Panc1 (cell line): ENCODE data around the gene AANAT. TPM values are rescaled to one million over a fixed set of nuclear protein-coding genes. Genes with fewer than 3 reads are reported as not detected.

Source experiments
- ATAC-seq: fragments of 200-7000 bp; cut with Tn5 transposase; 2 replicates; pipeline ENCODE4 v1.9.1; 2020; ENCODE audit warnings: mild to moderate bottlenecking, moderate library complexity
- BruUV-seq: library from RNA; stranded (reverse); fragments of 400-500 nt; replicated peaks from 2 replicates; lab custom pipeline; 2021; lab: Mats Ljungman, UMichigan
- CTCF ChIA-PET: fragments of 300-600 bp; sonication (Branson Sonifier 250); formaldehyde crosslinking; loops from one replicate; lab custom pipeline; 2022; ENCODE audit warnings: antibody characterized with exemption; lab: Charles Lee
- POLR2A ChIA-PET: fragments of 300-600 bp; sonication (Branson Sonifier 250); formaldehyde crosslinking; loops from one replicate; lab custom pipeline; 2022; ENCODE audit warnings: antibody characterized with exemption; lab: Charles Lee
- DNase-seq: peaks from one replicate; pipeline ENCODE4 v3.0.0-alpha.2; 2010; ENCODE audit warnings: low read depth, low spot score
- H3K27ac ChIP-seq: 2 replicates; pipeline ENCODE4 v1.5.1; 2011; ENCODE audit warnings: mild to moderate bottlenecking, low read length, inconsistent platforms
- H3K27me3 ChIP-seq: fragments of 200-500 bp; sonication (Bioruptor generic); 2 replicates; pipeline ENCODE4 v1.6.0; 2014; ENCODE audit warnings: low read length, inconsistent platforms; ENCODE audit not compliant: control insufficient read depth, insufficient read depth
- H3K36me3 ChIP-seq: fragments of 200-500 bp; sonication (Bioruptor generic); 2 replicates; pipeline ENCODE4 v1.5.1; 2014; ENCODE audit warnings: inconsistent platforms, mild to moderate bottlenecking, low read length, moderate library complexity; ENCODE audit not compliant: control insufficient read depth, insufficient read depth
- H3K4me1 ChIP-seq: 2 replicates; pipeline ENCODE4 v1.5.1; 2011; ENCODE audit warnings: inconsistent platforms, mild to moderate bottlenecking, low read length, moderate library complexity; ENCODE audit not compliant: control insufficient read depth, insufficient read depth
- H3K4me3 ChIP-seq, 2 experiments: 2 replicates each; pipeline ENCODE4 v1.5.1; 2011 to 2012; ENCODE audit warnings: low read depth in 2 of 2, low read length in 2 of 2, mild to moderate bottlenecking in 2 of 2, inconsistent platforms in 1 of 2, moderate library complexity in 1 of 2
- H3K9me3 ChIP-seq: fragments of 200-500 bp; sonication (Bioruptor generic); 2 replicates; pipeline ENCODE4 v1.5.1; 2014; ENCODE audit warnings: low read depth, mild to moderate bottlenecking, inconsistent platforms, low read length, moderate library complexity; ENCODE audit not compliant: control insufficient read depth, insufficient read depth
- CTCF ChIP-seq: fragments of 450-650 bp; IDR thresholded peaks from 2 replicates; pipeline ENCODE4 v1.5.1; 2017; ENCODE audit warnings: mild to moderate bottlenecking
- POLR2AphosphoS5 ChIP-seq: IDR thresholded peaks from 2 replicates; pipeline ENCODE4 v1.6.1; 2012; ENCODE audit warnings: mild to moderate bottlenecking, low read depth, low read length, moderate library complexity
- REST ChIP-seq, 2 experiments: IDR thresholded peaks; 2 replicates each; pipeline ENCODE4 v1.6.1; 2011 to 2012; ENCODE audit warnings: low read depth in 2 of 2, control low read depth in 1 of 2, low read length in 1 of 2, mild to moderate bottlenecking in 1 of 2, moderate library complexity in 1 of 2; ENCODE audit not compliant: insufficient read depth in 1 of 2
- SIN3A ChIP-seq: IDR thresholded peaks from 2 replicates; pipeline ENCODE4 v1.6.1; 2012; ENCODE audit warnings: low read depth, mild to moderate bottlenecking, low read length, moderate library complexity, borderline replicate concordance; ENCODE audit not compliant: insufficient read depth
- TCF7L2 ChIP-seq: IDR thresholded peaks from 2 replicates; pipeline ENCODE4 v1.6.1; 2011; ENCODE audit warnings: mild to moderate bottlenecking, low read depth, low read length, inconsistent platforms
- in situ Hi-C: cut with HindIII; loops from 2 replicates; pipeline ENCODE4 v1.10.0; 2016; ENCODE audit warnings: low sequenced_read_pairs, low pct_unique_long_range_greater_than_20kb
- intact Hi-C: fragments of 100-400 bp; cut with micrococcal nuclease; formaldehyde crosslinking; loops from one replicate; pipeline ENCODE4 v1.10.0; 2022; ENCODE audit not compliant: unreplicated experiment
- total RNA-seq: library from RNA; stranded (reverse); gene quantifications from one replicate; pipeline ENCODE4 v1.2.1, GENCODE V29; 2021; ENCODE audit not compliant: unreplicated experiment

AANAT gene
- total RNA-seq, 1 experiment from 2014 or later = not detected

GRCh38 chr17:76433693-76434092 lies 33.7 kb upstream of the AANAT start:
- no peak for ATAC-seq
- Histone ChIP-seq H3K36me3 (no peaks in the 10 kb centered on the region), H3K4me3 (no peak overlapping the region), H3K27me3 (no peaks in the 10 kb centered on the region), H3K9me3 (no peaks in the 10 kb centered on the region), H3K4me1 (peaks cover 13% of the 10 kb centered on the region), H3K27ac (no peak overlapping the region)
- ChIA-PET CTCF (interaction anchor here (0.7 kb wide), 1 partner anchor 35 kb away, joined by 3 read pairs; no protein-coding TSS in a partner anchor), POLR2A (no interaction called here)
- in situ Hi-C loops (no loop called here), intact Hi-C loops (no loop called here)
- DNase-seq = no peak
- no TSS peak for BruUV-seq
- no peak for TF ChIP-seq POLR2AphosphoS5
- no peak for TF ChIP-seq CTCF
- TF ChIP-seq TCF7L2 = no peak
- TF ChIP-seq REST (IDR thresholded peaks at IDR 0.05; ENCODE audit: insufficient read depth in 1 of 2, low read depth in 2 of 2, low read length in 1 of 2) = no peak
- no peak for TF ChIP-seq SIN3A

- in situ Hi-C loops = no loop called here
- no peak overlapping the region for H3K4me3 ChIP-seq
- no peaks in the 10 kb centered on the region for H3K36me3 ChIP-seq
- no peaks in the 10 kb centered on the region for H3K27me3 ChIP-seq
- intact Hi-C loops = no loop called here
- no TSS peak for BruUV-seq
- DNase-seq (no peak), ATAC-seq (no peak)
- CTCF ChIA-PET = no interaction called here
- POLR2A ChIA-PET = interaction anchor here (0.6 kb wide), 1 partner anchor 9 kb away, joined by 3 read pairs; no protein-coding TSS in a partner anchor
- H3K9me3 ChIP-seq = no peaks in the 10 kb centered on the region
- peaks cover 22% of the 10 kb centered on the region for H3K4me1 ChIP-seq
- no peak for TF ChIP-seq TCF7L2
- no peak for TF ChIP-seq SIN3A
- TF ChIP-seq REST (IDR thresholded peaks at IDR 0.05; ENCODE audit: insufficient read depth in 1 of 2, low read depth in 2 of 2, low read length in 1 of 2) = no peak
- no peak for TF ChIP-seq CTCF
- TF ChIP-seq POLR2AphosphoS5 = no peak
- no peak overlapping the region for H3K27ac ChIP-seq
Measured at GRCh38 chr17:76434870-76435269, 32.5 kb upstream of the AANAT start.
